Neural cell (in vitro differentiated cells): ENCODE measurements around the gene PTPN13. TPM values are rescaled to one million over a fixed set of nuclear protein-coding genes. Genes with fewer than 3 reads are reported as not detected.

Experiments
- H2AFZ ChIP-seq: fragments of 200-600, 300-800 bp; sonication (generic), shearing (Covaris generic); 2 replicates; pipeline ENCODE4 v1.6.0; 2014; ENCODE audit warnings: low read depth, mild to moderate bottlenecking, antibody characterized with exemption, low read length, moderate library complexity
- H3F3A ChIP-seq: fragments of 200-600 bp; shearing (Covaris generic); 2 replicates; pipeline ENCODE4 v1.6.1; 2016; ENCODE audit warnings: mild to moderate bottlenecking, moderate library complexity, mixed read lengths, antibody characterized with exemption, low read length; ENCODE audit not compliant: insufficient read depth, poor library complexity, severe bottlenecking
- H3K27ac ChIP-seq: fragments of 200-600, 300-800 bp; sonication (generic), shearing (Covaris generic); 2 replicates; pipeline ENCODE4 v1.5.1; 2014; ENCODE audit warnings: mild to moderate bottlenecking, low read length, moderate library complexity
- H3K27me3 ChIP-seq: fragments of 300-800, 200-600 bp; sonication (generic), shearing (Covaris generic); 2 replicates; pipeline ENCODE4 v1.6.0; 2014; ENCODE audit warnings: mild to moderate bottlenecking, low read depth, low read length, moderate library complexity; ENCODE audit not compliant: insufficient read depth
- H3K36me3 ChIP-seq: fragments of 300-800, 200-600 bp; sonication (generic), shearing (Covaris generic); 2 replicates; pipeline ENCODE4 v1.5.1; 2014; ENCODE audit warnings: mild to moderate bottlenecking, antibody characterized with exemption, low read length, moderate library complexity; ENCODE audit not compliant: insufficient read depth
- H3K4me2 ChIP-seq: fragments of 300-800, 200-600 bp; sonication (generic), shearing (Covaris generic); 2 replicates; pipeline ENCODE4 v1.6.0; 2014; ENCODE audit warnings: mild to moderate bottlenecking, low read length
- H3K4me3 ChIP-seq: fragments of 300-800, 200-600 bp; sonication (generic), shearing (Covaris generic); 2 replicates; pipeline ENCODE4 v1.5.1; 2014; ENCODE audit warnings: mild to moderate bottlenecking, low read length, moderate library complexity
- H3K79me2 ChIP-seq: fragments of 200-600 bp; shearing (Covaris generic); replicated peaks from 2 replicates; pipeline ENCODE4 v1.6.0; 2014; ENCODE audit warnings: mild to moderate bottlenecking, low read length, moderate library complexity; ENCODE audit not compliant: insufficient read depth
- H3K9ac ChIP-seq: fragments of 300-800, 200-600 bp; sonication (generic), shearing (Covaris generic); 2 replicates; pipeline ENCODE4 v1.6.1; 2016; ENCODE audit warnings: mild to moderate bottlenecking, low read length, mixed read lengths
- H3K9me2 ChIP-seq: fragments of 200-600 bp; shearing (Covaris generic); 2 replicates; pipeline ENCODE4 v1.6.1; 2016; ENCODE audit warnings: mild to moderate bottlenecking, low read length, mixed read lengths; ENCODE audit not compliant: insufficient read depth
- H3K9me3 ChIP-seq: fragments of 200-600, 300-800 bp; sonication (generic), shearing (Covaris generic); 2 replicates; pipeline ENCODE4 v1.6.1; 2016; ENCODE audit warnings: mild to moderate bottlenecking, mixed run types, low read length, moderate library complexity, mixed read lengths
- H4K20me1 ChIP-seq: fragments of 200-600 bp; shearing (Covaris generic); 2 replicates; pipeline ENCODE4 v1.6.1; 2016; ENCODE audit warnings: mild to moderate bottlenecking, mixed run types; ENCODE audit not compliant: insufficient read depth
- EP300 ChIP-seq: fragments of 450-650 bp; conservative IDR thresholded peaks from 2 replicates; pipeline ENCODE4 v1.6.1; 2014; ENCODE audit warnings: antibody characterized with exemption, mild to moderate bottlenecking, moderate library complexity; ENCODE audit not compliant: poor library complexity, severe bottlenecking
- EZH2 ChIP-seq: fragments of 200-600, 300-800 bp; shearing (Covaris generic), sonication (generic); IDR thresholded peaks from 2 replicates; pipeline ENCODE4 v1.6.1; 2014; ENCODE audit warnings: antibody characterized with exemption, low read length, borderline replicate concordance, mild to moderate bottlenecking; ENCODE audit not compliant: insufficient read depth, poor library complexity, severe bottlenecking
- MXI1 ChIP-seq: fragments of 450-650 bp; conservative IDR thresholded peaks from 2 replicates; pipeline ENCODE4 v1.6.1; 2014; ENCODE audit warnings: antibody characterized with exemption, mild to moderate bottlenecking; ENCODE audit not compliant: poor library complexity, severe bottlenecking
- POLR2AphosphoS5 ChIP-seq: IDR thresholded peaks from 2 replicates; pipeline ENCODE4 v1.6.1; 2012
- RAD21 ChIP-seq: fragments of 450-650 bp; conservative IDR thresholded peaks from 2 replicates; pipeline ENCODE4 v1.6.1; 2014; ENCODE audit warnings: antibody characterized with exemption, mild to moderate bottlenecking, moderate library complexity
- SMC3 ChIP-seq: fragments of 450-650 bp; conservative IDR thresholded peaks from 2 replicates; pipeline ENCODE4 v1.6.1; 2014; ENCODE audit warnings: antibody characterized with exemption, mild to moderate bottlenecking, moderate library complexity; ENCODE audit not compliant: poor library complexity
- TAF1 ChIP-seq: IDR thresholded peaks from 2 replicates; pipeline ENCODE4 v1.6.1; 2012; ENCODE audit warnings: low read depth
- polyA plus RNA-seq: library from polyadenylated mRNA; depleted of rRNA; stranded (reverse); fragments of >200 nt; gene quantifications from 2 replicates; pipeline ENCODE4 v1.2.3, GENCODE V29; 2014
- TF ChIP-seq, protein P1 (sequence below): fragments of 450-650 bp; IDR thresholded peaks from 2 replicates; pipeline ENCODE4 v1.5.1; 2014; ENCODE audit warnings: antibody characterized with exemption, mild to moderate bottlenecking, moderate library complexity; ENCODE audit not compliant: poor library complexity, severe bottlenecking
- TF ChIP-seq, protein P2 (sequence below): IDR thresholded peaks from 2 replicates; pipeline ENCODE4 v1.6.1; 2012; ENCODE audit warnings: borderline replicate concordance

Gene PTPN13
- polyA plus RNA-seq, 1 donor from 2014 or later: 4.7 TPM

DNA sequence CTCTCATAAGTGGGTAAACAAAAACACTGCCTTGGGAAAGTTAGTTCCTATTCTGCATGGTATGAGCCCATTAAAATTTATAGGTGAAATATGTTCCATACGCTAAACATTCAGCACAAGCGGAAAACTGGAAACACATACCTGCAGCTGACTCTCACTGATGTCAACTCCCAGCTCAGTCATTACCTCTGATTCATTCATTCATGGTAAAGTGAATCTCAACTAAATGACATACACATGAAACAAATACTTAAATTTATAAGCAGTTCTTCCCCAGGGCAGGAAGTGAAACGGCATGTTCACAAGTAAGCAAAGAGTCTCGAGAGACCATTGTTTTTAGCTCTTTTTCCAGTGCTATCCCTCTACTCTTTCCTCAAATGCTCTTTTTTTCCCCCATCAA is 253.5 kb downstream of the PTPN13 start:
- Histone ChIP-seq H3F3A (no peaks in the 10 kb centered on the region), H3K9ac (no peak overlapping the region), H3K9me2 (no peaks in the 10 kb centered on the region), H3K9me3 (no peaks in the 10 kb centered on the region), H3K4me3 (no peak overlapping the region), H4K20me1 (no peaks in the 10 kb centered on the region), H2AFZ (no peak overlapping the region), H3K27ac (no peak overlapping the region), H3K79me2 (no peaks in the 10 kb centered on the region), H3K27me3 (no peaks in the 10 kb centered on the region), H3K4me2 (no peak overlapping the region), H3K36me3 (no peaks in the 10 kb centered on the region)
- TF ChIP-seq MXI1 (no peak), TAF1 (no peak), EZH2 (no peak), POLR2AphosphoS5 (no peak), SMC3 (no peak), EP300 (no peak), RAD21 (no peak)
- TF ChIP-seq, protein P1, sequence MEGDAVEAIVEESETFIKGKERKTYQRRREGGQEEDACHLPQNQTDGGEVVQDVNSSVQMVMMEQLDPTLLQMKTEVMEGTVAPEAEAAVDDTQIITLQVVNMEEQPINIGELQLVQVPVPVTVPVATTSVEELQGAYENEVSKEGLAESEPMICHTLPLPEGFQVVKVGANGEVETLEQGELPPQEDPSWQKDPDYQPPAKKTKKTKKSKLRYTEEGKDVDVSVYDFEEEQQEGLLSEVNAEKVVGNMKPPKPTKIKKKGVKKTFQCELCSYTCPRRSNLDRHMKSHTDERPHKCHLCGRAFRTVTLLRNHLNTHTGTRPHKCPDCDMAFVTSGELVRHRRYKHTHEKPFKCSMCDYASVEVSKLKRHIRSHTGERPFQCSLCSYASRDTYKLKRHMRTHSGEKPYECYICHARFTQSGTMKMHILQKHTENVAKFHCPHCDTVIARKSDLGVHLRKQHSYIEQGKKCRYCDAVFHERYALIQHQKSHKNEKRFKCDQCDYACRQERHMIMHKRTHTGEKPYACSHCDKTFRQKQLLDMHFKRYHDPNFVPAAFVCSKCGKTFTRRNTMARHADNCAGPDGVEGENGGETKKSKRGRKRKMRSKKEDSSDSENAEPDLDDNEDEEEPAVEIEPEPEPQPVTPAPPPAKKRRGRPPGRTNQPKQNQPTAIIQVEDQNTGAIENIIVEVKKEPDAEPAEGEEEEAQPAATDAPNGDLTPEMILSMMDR: no peak
- TF ChIP-seq, protein P2, sequence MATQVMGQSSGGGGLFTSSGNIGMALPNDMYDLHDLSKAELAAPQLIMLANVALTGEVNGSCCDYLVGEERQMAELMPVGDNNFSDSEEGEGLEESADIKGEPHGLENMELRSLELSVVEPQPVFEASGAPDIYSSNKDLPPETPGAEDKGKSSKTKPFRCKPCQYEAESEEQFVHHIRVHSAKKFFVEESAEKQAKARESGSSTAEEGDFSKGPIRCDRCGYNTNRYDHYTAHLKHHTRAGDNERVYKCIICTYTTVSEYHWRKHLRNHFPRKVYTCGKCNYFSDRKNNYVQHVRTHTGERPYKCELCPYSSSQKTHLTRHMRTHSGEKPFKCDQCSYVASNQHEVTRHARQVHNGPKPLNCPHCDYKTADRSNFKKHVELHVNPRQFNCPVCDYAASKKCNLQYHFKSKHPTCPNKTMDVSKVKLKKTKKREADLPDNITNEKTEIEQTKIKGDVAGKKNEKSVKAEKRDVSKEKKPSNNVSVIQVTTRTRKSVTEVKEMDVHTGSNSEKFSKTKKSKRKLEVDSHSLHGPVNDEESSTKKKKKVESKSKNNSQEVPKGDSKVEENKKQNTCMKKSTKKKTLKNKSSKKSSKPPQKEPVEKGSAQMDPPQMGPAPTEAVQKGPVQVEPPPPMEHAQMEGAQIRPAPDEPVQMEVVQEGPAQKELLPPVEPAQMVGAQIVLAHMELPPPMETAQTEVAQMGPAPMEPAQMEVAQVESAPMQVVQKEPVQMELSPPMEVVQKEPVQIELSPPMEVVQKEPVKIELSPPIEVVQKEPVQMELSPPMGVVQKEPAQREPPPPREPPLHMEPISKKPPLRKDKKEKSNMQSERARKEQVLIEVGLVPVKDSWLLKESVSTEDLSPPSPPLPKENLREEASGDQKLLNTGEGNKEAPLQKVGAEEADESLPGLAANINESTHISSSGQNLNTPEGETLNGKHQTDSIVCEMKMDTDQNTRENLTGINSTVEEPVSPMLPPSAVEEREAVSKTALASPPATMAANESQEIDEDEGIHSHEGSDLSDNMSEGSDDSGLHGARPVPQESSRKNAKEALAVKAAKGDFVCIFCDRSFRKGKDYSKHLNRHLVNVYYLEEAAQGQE: no peak

DNA sequence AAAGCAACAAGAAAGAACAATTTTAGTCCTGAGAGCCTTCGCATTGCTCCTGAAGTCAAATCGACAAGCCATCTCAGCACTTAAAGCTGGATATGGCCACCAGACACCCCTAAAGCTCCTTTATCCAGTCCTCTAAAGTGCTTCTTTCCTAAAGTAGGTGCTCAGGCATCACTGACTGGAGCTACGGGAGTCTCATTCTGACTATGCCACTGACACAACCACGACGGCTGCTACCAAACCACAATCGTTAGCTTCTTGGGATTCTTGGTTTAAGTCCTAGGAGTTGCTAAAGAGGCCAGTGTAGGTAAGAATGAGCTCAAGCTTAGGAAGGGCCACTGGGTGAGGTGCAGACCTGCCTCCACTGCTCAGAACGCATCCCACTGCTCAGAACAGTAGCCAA is 254.0 kb downstream of the PTPN13 start:
- Histone ChIP-seq H3K9me3 (no peaks in the 10 kb centered on the region), H3K9me2 (no peaks in the 10 kb centered on the region), H3K36me3 (no peaks in the 10 kb centered on the region), H3F3A (no peaks in the 10 kb centered on the region), H3K27ac (no peak overlapping the region), H3K27me3 (no peaks in the 10 kb centered on the region), H3K79me2 (no peaks in the 10 kb centered on the region), H3K4me3 (no peak overlapping the region), H2AFZ (no peak overlapping the region), H4K20me1 (no peaks in the 10 kb centered on the region), H3K9ac (no peak overlapping the region), H3K4me2 (no peak overlapping the region)
- no peak for TF ChIP-seq RAD21
- no peak for TF ChIP-seq TAF1
- no peak for TF ChIP-seq POLR2AphosphoS5
- TF ChIP-seq EZH2: no peak
- no peak for TF ChIP-seq MXI1
- TF ChIP-seq SMC3: no peak
- TF ChIP-seq, protein P2: no peak
- no peak for TF ChIP-seq EP300
- TF ChIP-seq, protein P1: no peak
